Fibroblast of skin of scalp (primary cell): ENCODE measurements around the gene PIP5KL1.

ENCODE experiments used
- DNase-seq: peaks from one replicate; pipeline ENCODE4 v3.0.0-alpha.2; 2013

PIP5KL1 gene

GRCh38 chr9:127872369-127873222, 58.0 kb downstream of the PIP5KL1 start:
- no peak for DNase-seq

GRCh38 chr9:127871531-127871930, 59.0 kb downstream of the PIP5KL1 start:
- DNase-seq: no peak

- DNase-seq: no peak
Measured at GRCh38 chr9:127870887-127871286, 59.7 kb downstream of the PIP5KL1 start.
